ENCODE results near the gene KCNJ6. TPM values are rescaled to one million over a fixed set of nuclear protein-coding genes. Genes with fewer than 3 reads are reported as not detected.

The KCNJ6 gene
- total and polyA plus RNA-seq, 2 donors from 2014 or later = 0.06 TPM; not detected in 1

DNA sequence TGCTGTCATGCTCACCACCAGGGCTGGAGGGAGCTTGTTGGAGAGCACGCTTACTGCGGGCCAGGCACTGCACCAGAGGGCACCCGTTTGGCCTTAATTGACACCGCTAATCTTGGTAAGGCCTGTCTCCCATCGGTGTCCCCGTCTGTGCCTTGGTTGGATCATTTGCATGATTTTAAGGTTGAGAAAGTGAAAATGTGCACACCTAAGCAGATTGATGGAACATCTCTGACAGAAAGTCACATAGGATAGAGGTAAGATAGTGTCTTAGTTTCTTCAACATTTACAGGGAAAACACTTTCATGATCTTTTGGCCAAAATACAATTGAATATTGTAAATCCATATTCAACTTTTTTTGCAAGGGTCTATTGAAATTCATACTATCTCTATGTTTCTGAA, 255.5 kb downstream of the KCNJ6 start:
- DNase-seq = no peak
- intact Hi-C loops (cut with DNase I) = no loop called here
- Histone ChIP-seq H3K27me3 (ENCODE audit: control insufficient read depth, insufficient read depth, low read length) (no peaks in the 10 kb centered on the region), H3K4me3 (ENCODE audit: low read length in 3 of 3) (no peak overlapping the region), H3K27ac (ENCODE audit: low read depth in 2 of 2, low read length in 2 of 2) (no peak overlapping the region), H3K4me1 (ENCODE audit: control insufficient read depth in 2 of 3, insufficient read depth in 2 of 3, low read depth in 1 of 3, low read length in 3 of 3) (peaks cover 0 to 12% (median 6%) of the 10 kb centered on the region in 3 donors), H3K9ac (ENCODE audit: low read length in 3 of 3) (no peak overlapping the region), H3K36me3 (ENCODE audit: control insufficient read depth in 2 of 3, insufficient read depth in 3 of 3, low read length in 3 of 3) (no peaks in the 10 kb centered on the region), H3K9me3 (ENCODE audit: control insufficient read depth in 2 of 3, insufficient read depth in 1 of 3, low read length in 3 of 3) (no peaks in the 10 kb centered on the region)
- no peak for FAIRE-seq
- TF ChIP-seq, protein P1, sequence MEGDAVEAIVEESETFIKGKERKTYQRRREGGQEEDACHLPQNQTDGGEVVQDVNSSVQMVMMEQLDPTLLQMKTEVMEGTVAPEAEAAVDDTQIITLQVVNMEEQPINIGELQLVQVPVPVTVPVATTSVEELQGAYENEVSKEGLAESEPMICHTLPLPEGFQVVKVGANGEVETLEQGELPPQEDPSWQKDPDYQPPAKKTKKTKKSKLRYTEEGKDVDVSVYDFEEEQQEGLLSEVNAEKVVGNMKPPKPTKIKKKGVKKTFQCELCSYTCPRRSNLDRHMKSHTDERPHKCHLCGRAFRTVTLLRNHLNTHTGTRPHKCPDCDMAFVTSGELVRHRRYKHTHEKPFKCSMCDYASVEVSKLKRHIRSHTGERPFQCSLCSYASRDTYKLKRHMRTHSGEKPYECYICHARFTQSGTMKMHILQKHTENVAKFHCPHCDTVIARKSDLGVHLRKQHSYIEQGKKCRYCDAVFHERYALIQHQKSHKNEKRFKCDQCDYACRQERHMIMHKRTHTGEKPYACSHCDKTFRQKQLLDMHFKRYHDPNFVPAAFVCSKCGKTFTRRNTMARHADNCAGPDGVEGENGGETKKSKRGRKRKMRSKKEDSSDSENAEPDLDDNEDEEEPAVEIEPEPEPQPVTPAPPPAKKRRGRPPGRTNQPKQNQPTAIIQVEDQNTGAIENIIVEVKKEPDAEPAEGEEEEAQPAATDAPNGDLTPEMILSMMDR (IDR thresholded peaks at IDR 0.05; ENCODE audit: borderline replicate concordance, extremely low read depth, insufficient read depth) = no peak

DNA sequence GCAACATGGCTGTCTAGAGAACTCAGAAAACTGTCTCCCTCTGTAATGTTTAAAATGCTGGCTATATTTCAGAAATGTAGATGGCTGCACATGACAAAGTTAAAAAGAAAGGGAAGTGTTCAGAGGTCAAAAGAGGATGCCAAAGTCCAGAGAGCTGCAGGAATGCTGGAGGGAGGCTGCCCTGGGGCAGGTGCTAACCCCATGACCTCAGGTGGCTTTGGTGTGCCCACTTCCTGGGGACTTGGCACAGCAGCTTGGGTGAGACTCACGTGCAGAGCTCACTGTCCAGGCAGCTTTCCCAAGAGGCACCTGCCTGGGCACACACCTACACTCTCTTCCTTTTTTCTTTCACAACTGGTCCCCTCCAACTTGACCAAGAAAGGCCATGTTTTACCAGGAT, 256.4 kb downstream of the KCNJ6 start:
- no peak for DNase-seq
- Histone ChIP-seq H3K9ac (ENCODE audit: low read length in 3 of 3) (no peak overlapping the region), H3K9me3 (ENCODE audit: control insufficient read depth in 2 of 3, insufficient read depth in 1 of 3, low read length in 3 of 3) (no peaks in the 10 kb centered on the region), H3K4me1 (ENCODE audit: control insufficient read depth in 2 of 3, insufficient read depth in 2 of 3, low read depth in 1 of 3, low read length in 3 of 3) (peaks cover 0 to 12% (median 6%) of the 10 kb centered on the region in 3 donors), H3K27ac (ENCODE audit: low read depth in 2 of 2, low read length in 2 of 2) (no peak overlapping the region), H3K4me3 (ENCODE audit: low read length in 3 of 3) (no peak overlapping the region), H3K27me3 (ENCODE audit: control insufficient read depth, insufficient read depth, low read length) (no peaks in the 10 kb centered on the region), H3K36me3 (ENCODE audit: control insufficient read depth in 2 of 3, insufficient read depth in 3 of 3, low read length in 3 of 3) (no peaks in the 10 kb centered on the region)
- FAIRE-seq = no peak
- intact Hi-C loops (cut with DNase I) = no loop called here
- TF ChIP-seq, protein P1 (IDR thresholded peaks at IDR 0.05; ENCODE audit: borderline replicate concordance, extremely low read depth, insufficient read depth) = no peak

DNA sequence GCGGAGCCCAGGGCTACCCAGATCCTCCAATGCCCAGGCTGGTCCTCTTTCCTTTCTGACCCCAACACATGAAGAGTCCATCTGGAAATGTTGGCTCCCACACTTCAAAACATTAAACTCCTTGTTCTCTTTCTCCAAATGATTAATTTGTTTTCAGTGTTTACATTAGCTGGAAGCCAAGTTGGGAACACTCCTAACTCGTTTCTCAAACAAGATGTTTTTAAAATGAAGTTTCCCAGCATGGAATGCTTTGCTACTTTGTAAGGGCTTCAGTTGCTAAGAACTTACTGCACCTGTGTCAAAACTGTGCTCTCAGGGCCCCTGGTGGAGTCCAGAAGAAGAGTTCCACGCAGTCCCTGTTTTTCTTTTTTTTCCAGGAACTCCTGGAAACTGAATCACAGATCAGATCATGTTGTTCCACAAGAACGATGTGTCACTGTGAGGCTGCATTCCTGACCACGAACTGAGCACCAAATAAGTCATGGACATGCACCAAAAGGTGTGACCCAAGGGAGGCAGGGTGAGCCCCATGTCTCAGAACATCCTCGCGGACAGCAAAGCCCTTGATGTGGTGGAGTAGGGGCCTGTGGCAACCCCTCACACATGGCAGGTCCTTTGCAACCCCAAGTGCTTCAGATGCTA, 257.3 kb downstream of the KCNJ6 start:
- DNase-seq (peak in 4 of 5 donors; percentile 16 to 87 (median 70)), FAIRE-seq (no peak)
- intact Hi-C loops (cut with DNase I) = no loop called here
- no peaks in the 10 kb centered on the region for H3K36me3 ChIP-seq (ENCODE audit: control insufficient read depth in 2 of 3, insufficient read depth in 3 of 3, low read length in 3 of 3)
- H3K9me3 ChIP-seq (ENCODE audit: control insufficient read depth in 2 of 3, insufficient read depth in 1 of 3, low read length in 3 of 3) = no peaks in the 10 kb centered on the region
- H3K27me3 ChIP-seq (ENCODE audit: control insufficient read depth, insufficient read depth, low read length) = no peaks in the 10 kb centered on the region
- H3K4me1 ChIP-seq (ENCODE audit: control insufficient read depth in 2 of 3, insufficient read depth in 2 of 3, low read depth in 1 of 3, low read length in 3 of 3) = peaks cover 0 to 12% (median 6%) of the 10 kb centered on the region in 3 donors
- H3K27ac ChIP-seq (ENCODE audit: low read depth in 2 of 2, low read length in 2 of 2) = peak overlapping the region in 1 of 2 donors; percentile 7
- H3K4me3 ChIP-seq (ENCODE audit: low read length in 3 of 3) = peak overlapping the region in 1 of 3 donors; percentile 22
- TF ChIP-seq, protein P1 (IDR thresholded peaks at IDR 0.05; ENCODE audit: borderline replicate concordance, extremely low read depth, insufficient read depth) = no peak
- no peak overlapping the region for H3K9ac ChIP-seq (ENCODE audit: low read length in 3 of 3)

All from kidney (tissue), 14 donors.